Activated CD4-positive, alpha-beta T cell treated with anti-CD3 and anti-CD28 coated beads, Interleukin-2, amount 50 U/mL, for 24 hours (primary cell): ENCODE results near the gene GORASP1.
"Not testable (repeated sequence)": the region's sequence is repeated elsewhere in the genome, so short reads cannot be mapped to it uniquely, and the experiment has no call there.

Experiments used
- DNase-seq, 2 donors: peaks; one replicate each; pipeline ENCODE4 v3.0.0-alpha.2; 2020; ENCODE audit warnings: low read depth in 1 of 2, low spot score in 1 of 2

GORASP1 gene

DNA sequence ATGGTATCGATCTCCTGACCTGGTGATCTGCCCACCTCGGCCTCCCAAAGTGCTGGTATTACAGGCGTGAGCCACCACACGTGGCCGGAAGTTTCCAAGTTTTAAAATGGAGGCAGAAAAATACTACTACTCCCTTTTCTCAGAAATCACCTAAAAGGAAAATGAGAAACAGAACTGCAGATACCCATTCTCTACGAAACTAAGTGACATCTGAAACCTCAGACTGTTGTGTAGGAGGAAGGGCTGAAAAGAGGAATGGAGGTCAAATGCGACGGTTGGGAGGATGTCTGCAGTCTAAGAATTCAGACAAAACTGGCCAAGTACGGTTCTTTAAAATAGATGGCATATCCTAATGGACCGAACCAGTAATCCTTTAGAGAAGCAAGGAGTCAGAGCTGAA lies 31.5 kb downstream of the GORASP1 start:
- DNase-seq = no peak

DNA sequence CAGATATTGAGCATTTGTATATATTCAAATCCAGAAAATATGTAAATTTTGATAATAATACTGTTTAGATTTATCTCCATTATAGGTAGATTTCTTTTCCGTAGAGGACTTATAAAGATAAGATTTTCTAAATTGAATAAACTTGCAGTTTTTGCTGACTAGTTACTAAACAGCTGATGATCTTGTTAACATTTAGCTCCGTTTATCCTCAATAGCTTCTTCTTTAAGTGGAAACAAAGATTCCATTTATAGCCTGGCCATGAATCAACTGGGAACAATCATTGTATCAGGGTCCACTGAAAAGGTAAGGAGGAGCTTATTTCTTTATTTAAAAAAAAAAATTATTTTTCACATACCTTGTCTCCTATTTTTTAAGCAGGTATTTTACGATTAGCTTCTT lies 38.9 kb downstream of the GORASP1 start:
- DNase-seq = no peak

DNA sequence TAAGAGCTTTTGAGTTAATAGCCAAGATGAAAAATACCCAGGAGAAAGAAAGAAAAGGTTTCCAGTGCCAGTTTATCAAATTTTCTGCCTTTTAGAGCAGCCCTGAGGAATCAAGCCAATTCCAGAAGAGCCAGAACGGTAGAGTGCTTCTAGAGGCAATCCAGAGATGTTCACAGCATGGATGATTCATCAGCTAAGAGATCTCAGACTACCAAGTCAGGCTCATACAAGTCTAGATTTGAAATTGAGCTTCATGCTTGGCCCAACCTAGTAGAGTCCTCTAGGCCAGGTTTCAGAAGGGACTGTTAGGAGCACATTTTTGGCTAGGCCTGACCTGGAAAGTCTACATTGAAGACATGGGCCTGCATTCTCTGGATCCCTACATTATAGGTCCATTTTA lies 40.1 kb downstream of the GORASP1 start:
- DNase-seq = no peak

DNA sequence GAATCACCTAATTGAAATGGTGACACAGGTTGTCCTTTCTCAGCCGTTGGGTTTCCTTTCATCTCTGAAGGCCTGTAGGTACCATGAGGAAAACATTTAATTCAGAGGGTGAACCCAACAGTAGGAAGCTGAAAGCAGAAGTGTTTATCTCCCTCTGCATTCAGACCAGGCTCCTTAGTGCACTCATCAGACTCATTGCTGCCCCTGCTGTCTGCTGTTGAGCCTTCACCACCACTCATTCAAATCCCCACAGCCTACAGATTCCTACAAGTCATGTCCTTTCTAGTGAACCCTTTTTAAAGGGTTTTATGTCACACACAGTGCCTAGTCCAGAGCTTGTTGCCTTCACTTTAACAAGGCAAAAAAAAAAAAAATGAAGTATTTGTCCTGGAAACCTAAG lies 42.2 kb downstream of the GORASP1 start:
- no peak for DNase-seq

DNA sequence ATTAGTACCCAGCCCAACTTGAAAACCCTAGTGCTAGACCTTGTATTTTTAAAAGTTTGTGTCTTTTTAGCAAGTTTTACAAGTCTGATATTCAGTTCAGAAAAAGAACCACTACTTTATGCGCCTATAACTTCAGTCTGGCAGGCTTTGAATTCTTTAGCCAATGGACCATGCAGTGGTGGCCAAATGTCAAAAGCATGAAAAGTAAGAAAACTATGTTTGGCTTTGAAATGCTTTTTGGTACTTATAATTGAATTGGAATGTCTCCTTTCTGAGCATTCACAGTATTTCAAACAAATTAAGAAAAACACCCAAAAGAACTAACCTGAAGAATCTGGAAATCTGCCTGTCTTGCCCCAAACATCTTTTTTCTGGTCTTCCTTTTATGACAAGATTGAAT lies 42.8 kb downstream of the GORASP1 start:
- no peak for DNase-seq

DNA sequence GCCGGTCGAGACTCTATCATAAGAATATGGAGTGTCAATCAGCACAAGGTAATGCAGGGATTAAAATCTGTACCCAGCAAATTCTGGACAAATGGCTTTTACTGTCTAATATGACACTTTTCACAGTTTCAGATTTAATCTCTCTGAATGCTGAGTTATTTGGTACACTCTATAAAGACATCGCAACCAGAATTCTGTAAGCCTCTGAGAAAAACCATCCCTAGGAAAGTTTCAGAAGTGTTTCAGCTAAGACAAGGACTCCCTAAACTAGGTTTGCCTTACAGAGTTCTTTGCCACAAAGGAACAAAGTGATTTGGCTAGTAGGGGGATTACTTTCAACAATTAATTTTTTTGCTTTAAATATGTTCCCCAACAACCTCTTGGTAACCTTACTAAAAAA lies 44.3 kb downstream of the GORASP1 start:
- DNase-seq = no peak

DNA sequence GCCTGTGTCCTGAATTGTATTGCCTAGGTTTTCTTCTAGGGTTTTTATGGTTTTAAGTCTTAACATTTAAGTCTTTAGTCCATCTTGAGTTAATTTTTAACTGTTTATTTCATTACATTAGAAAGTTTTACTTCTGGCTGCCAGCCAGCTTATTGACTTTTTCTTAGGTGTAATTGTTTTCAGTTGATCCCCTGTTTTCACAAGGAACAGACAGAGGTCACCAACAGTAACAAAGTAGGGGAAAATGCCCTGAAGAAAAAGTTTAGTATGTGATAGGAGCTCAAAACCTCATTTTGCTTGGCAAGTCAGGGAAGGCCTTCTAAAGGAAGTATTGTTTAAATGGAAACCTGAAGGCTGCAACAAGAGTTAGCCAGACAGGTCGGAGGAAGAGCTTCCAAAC lies 45.2 kb downstream of the GORASP1 start:
- no peak for DNase-seq

DNA sequence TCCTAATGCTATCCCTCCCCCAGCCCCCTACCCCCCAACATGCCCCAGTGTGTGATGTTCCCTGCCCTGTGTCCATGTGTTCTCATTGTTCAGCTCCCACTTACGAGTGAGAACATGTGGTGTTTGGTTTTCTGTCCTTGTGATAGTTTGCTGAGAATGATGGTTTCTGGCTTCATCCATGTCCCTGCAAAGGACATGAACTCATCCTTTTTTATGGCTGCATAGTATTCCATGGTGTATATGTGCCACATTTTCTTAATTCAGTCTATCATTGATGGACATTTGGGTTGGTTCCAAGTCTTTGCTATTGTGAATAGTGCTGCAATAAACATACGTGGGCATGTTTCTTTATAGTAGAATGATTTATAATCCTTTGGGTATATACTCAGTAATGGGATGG lies 46.2 kb downstream of the GORASP1 start:
- not testable (repeated sequence) for DNase-seq

DNA sequence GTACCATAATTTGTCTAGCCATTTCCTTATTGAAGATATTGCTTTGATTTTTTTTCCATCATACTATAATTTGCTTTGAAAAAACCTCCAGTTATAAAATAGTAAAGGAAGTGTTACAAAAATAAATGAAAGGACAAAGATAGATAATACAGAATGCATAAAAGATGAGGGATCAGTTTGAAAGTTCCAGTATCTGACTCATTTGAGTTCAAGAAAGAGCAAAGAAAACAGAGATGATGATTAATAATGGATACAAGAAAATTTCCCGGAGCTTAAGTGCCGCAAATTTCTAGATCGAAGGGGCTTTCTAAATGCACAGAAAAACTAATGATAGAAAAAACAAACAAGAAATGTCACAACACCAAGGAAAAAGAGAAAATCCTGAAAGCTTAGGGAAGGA lies 51.3 kb downstream of the GORASP1 start:
- DNase-seq = no peak

DNA sequence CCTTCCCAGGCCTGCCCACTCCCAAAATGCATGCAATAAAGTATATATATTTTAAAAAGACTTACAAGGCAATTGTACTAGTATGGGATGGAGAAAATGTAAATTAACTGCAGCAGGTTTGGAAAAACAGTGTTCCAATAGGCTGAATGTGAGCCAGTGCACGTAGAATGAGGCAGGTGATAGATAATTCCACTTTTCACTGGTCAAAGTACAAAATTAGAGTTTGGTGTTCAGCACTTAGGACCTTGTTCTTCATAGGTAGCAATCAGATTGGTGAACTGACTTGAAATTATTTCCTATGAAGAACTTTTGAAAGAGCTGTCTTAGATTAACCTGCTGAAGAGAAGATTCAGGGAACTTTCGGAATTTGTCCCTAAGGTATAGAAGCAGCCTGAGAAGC lies 53.7 kb downstream of the GORASP1 start:
- no peak for DNase-seq

DNA sequence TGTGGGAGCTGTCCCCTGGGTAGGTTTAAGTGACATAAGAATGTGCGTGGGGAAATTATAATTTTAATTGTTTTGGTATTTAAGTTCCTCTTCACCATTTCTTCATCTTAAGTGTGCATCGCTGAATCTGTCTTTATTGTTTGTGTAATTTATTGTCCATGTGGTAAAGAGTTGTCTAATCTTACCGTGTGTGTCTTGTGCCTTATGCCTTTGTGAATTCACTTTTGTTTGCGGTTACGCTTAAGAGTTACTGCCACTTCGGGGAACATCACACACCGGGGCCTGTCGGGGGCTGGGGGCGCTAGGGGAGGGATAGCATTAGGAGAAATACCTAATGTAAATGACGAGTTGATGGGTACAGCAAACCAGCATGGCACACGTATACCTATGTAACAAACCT lies 54.8 kb downstream of the GORASP1 start:
- DNase-seq = no peak

DNA sequence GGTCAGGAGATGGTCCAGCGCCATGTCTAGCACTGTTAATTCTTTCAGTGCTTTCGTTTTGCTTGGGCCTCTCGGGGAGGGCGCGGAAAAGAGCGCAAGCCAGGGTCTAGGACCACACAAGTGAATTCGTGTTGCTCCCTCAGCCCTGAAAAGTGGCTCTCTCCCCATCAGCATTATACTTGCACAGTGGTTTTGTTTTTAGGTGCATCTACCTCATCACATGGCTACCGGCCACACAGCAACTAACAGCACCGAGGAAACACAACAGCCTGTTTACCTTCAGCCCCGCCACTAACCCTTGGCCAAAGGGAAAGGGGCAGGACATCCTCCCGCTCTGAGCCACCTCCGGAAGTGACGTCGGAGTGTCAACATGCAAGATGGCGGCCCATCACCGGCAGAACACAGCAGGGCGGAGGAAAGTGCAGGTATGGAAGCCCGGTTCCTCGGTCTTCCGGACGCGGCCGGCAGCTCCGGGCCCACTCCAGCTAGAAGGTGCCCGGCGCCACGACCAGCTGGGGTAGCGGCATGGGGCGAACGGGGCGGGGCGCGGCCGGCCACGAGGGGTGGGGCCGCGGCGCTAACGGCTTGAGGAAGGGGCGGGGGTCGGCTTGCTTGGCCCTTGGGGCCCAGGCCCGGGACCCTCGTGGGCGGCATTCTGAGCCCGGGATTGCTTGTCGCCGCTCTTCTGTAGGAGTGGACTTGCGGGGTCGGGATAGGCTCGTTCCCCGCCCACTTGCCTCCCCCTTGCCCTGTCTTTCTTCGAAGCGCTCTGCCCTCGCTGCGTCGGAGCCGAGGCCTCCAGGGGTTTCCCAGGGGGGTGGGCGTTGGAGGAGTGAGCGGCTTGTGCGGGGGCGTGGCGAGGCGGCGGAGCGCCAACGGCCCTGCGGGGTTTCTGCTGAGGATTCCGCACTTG lies 55.5 kb downstream of the GORASP1 start, which contains the start of the genes SCN11A and WDR48:
TSS of gene SCN11A (minus strand) at position 296 of the 913 bp plus-strand sequence. CDS start 101,582 bp downstream, outside the sequence.
TSS of gene WDR48 (plus strand) at position 368 of the 913 bp plus-strand sequence. CDS start at position 378, 10 bp downstream.
- peak; percentile 82 to 92 for DNase-seq

DNA sequence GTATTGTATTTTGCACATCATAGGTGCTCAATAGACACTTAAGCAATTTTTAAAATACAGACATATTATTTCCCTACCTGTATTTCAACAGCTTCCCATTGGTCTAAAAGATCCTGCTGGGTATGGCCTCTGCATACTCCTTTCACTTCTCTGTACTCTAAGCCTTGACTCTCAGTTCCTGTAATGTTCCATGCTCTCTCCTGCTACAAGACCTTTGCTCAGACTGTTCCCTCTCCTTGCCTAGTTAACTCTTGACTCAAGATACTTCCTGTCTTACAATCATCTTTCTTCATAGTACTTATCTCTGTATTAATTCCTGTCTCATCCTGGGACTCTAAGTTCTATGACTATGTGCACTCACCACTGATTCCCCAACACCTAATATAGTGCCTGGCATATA lies 57.4 kb downstream of the GORASP1 start:
- no peak for DNase-seq
